ENCODE data around the gene ACTMAP. TPM values are rescaled to one million over a fixed set of nuclear protein-coding genes. Genes with fewer than 3 reads are reported as not detected.
"Not testable (repeated sequence)": the region's sequence is repeated elsewhere in the genome, so short reads cannot be mapped to it uniquely, and the experiment has no call there.

Gene ACTMAP
- total RNA-seq, 1 donor from 2014 or later = 20.7 TPM

GRCh38 chr19:40776364-40776763 lies 26.1 kb upstream of the ACTMAP start:
- Mint-ChIP-seq H3K27ac (ENCODE audit: unreplicated experiment) (peak overlapping the region; percentile 99), H3K4me1 (ENCODE audit: low read depth, unreplicated experiment) (peaks cover 7% of the 10 kb centered on the region), H3K4me3 (ENCODE audit: unreplicated experiment) (no peak overlapping the region), H3K36me3 (ENCODE audit: unreplicated experiment) (no peaks in the 10 kb centered on the region), H3K27me3 (ENCODE audit: unreplicated experiment) (peaks cover 4% of the 10 kb centered on the region), H3K9me3 (ENCODE audit: unreplicated experiment) (peaks cover 13% of the 10 kb centered on the region)
- no peak for TF ChIP-seq CTCF (IDR thresholded peaks at IDR 0.05; ENCODE audit: partially characterized antibody, unreplicated experiment)
- DNase-seq = no peak

- Mint-ChIP-seq H3K4me3 (ENCODE audit: unreplicated experiment) (no peak overlapping the region), H3K36me3 (ENCODE audit: unreplicated experiment) (no peaks in the 10 kb centered on the region), H3K27ac (ENCODE audit: unreplicated experiment) (no peak overlapping the region), H3K4me1 (ENCODE audit: low read depth, unreplicated experiment) (peaks cover 7% of the 10 kb centered on the region), H3K9me3 (ENCODE audit: unreplicated experiment) (peaks cover 13% of the 10 kb centered on the region), H3K27me3 (ENCODE audit: unreplicated experiment) (peaks cover 4% of the 10 kb centered on the region)
- no peak for TF ChIP-seq CTCF (IDR thresholded peaks at IDR 0.05; ENCODE audit: partially characterized antibody, unreplicated experiment)
- DNase-seq = no peak
Observed at GRCh38 chr19:40775632-40776022, 25.4 kb upstream of the ACTMAP start.

GRCh38 chr19:40774916-40775631 lies 24.8 kb upstream of the ACTMAP start, which contains the start of gene MIA:
Gene MIA, plus strand, starts transcription at chr19:40775521. Its CDS starts 22 bp downstream, at chr19:40775543.
- Mint-ChIP-seq H3K4me1 (ENCODE audit: low read depth, unreplicated experiment) (peaks cover 7% of the 10 kb centered on the region), H3K36me3 (ENCODE audit: unreplicated experiment) (no peaks in the 10 kb centered on the region), H3K9me3 (ENCODE audit: unreplicated experiment) (peaks cover 12% of the 10 kb centered on the region), H3K27me3 (ENCODE audit: unreplicated experiment) (peaks cover 4% of the 10 kb centered on the region), H3K4me3 (ENCODE audit: unreplicated experiment) (no peak within 1 kb of the TSS), H3K27ac (ENCODE audit: unreplicated experiment) (no peak within 1 kb of the TSS)
- no peak for DNase-seq
- TF ChIP-seq CTCF (IDR thresholded peaks at IDR 0.05; ENCODE audit: partially characterized antibody, unreplicated experiment) = no peak

- DNase-seq; H3K9me3 Mint-ChIP-seq (ENCODE audit: unreplicated experiment); H3K4me3 Mint-ChIP-seq (ENCODE audit: unreplicated experiment); H3K27me3 Mint-ChIP-seq (ENCODE audit: unreplicated experiment); H3K4me1 Mint-ChIP-seq (ENCODE audit: low read depth, unreplicated experiment); H3K36me3 Mint-ChIP-seq (ENCODE audit: unreplicated experiment): not testable (repeated sequence)
- peak overlapping the region; percentile 0 for H3K27ac Mint-ChIP-seq (ENCODE audit: unreplicated experiment)
Observed at GRCh38 chr19:40771101-40771862, 21.0 kb upstream of the ACTMAP start.

GRCh38 chr19:40768869-40769268 lies 18.6 kb upstream of the ACTMAP start:
- DNase-seq = no peak
- no peak for TF ChIP-seq CTCF (IDR thresholded peaks at IDR 0.05; ENCODE audit: partially characterized antibody, unreplicated experiment)
- Mint-ChIP-seq H3K36me3 (ENCODE audit: unreplicated experiment) (peaks cover 6% of the 10 kb centered on the region), H3K27ac (ENCODE audit: unreplicated experiment) (no peak overlapping the region), H3K4me3 (ENCODE audit: unreplicated experiment) (no peak overlapping the region), H3K27me3 (ENCODE audit: unreplicated experiment) (peaks cover 2% of the 10 kb centered on the region), H3K4me1 (ENCODE audit: low read depth, unreplicated experiment) (no peaks in the 10 kb centered on the region), H3K9me3 (ENCODE audit: unreplicated experiment) (no peaks in the 10 kb centered on the region)

GRCh38 chr19:40766385-40766784 lies 16.1 kb upstream of the ACTMAP start:
- H3K27ac Mint-ChIP-seq (ENCODE audit: unreplicated experiment); H3K9me3 Mint-ChIP-seq (ENCODE audit: unreplicated experiment); H3K27me3 Mint-ChIP-seq (ENCODE audit: unreplicated experiment); DNase-seq; H3K4me3 Mint-ChIP-seq (ENCODE audit: unreplicated experiment); H3K4me1 Mint-ChIP-seq (ENCODE audit: low read depth, unreplicated experiment): not testable (repeated sequence)
- peaks cover 13% of the 10 kb centered on the region for H3K36me3 Mint-ChIP-seq (ENCODE audit: unreplicated experiment)

All from glutamatergic neuron (in vitro differentiated cells).